ENCODE data around the gene KDM3A.

The KDM3A gene

GRCh38 chr2:86512892-86513291 lies 71.7 kb downstream of the KDM3A start:
- in situ Hi-C loops (cut with MboI; ENCODE audit: low sequenced_read_pairs) = no loop called here

- in situ Hi-C loops (cut with MboI; ENCODE audit: low sequenced_read_pairs) = no loop called here
These were observed 72.9 kb downstream of the KDM3A start for GRCh38 chr2:86513948-86514660.

- in situ Hi-C loops (cut with MboI; ENCODE audit: low sequenced_read_pairs) = no loop called here
These were observed 77.3 kb downstream of the KDM3A start for GRCh38 chr2:86518481-86518880.

GRCh38 chr2:86519349-86519748 lies 78.2 kb downstream of the KDM3A start:
- in situ Hi-C loops (cut with MboI; ENCODE audit: low sequenced_read_pairs) = no loop called here

GRCh38 chr2:86520153-86520552 lies 79.0 kb downstream of the KDM3A start:
- in situ Hi-C loops (cut with MboI; ENCODE audit: low sequenced_read_pairs) = no loop called here

GRCh38 chr2:86521922-86522321 lies 80.8 kb downstream of the KDM3A start:
- in situ Hi-C loops (cut with MboI; ENCODE audit: low sequenced_read_pairs) = no loop called here

GRCh38 chr2:86522711-86523110 lies 81.5 kb downstream of the KDM3A start:
- in situ Hi-C loops (cut with MboI; ENCODE audit: low sequenced_read_pairs) = no loop called here

GRCh38 chr2:86523491-86523890 lies 82.3 kb downstream of the KDM3A start:
- in situ Hi-C loops (cut with MboI; ENCODE audit: low sequenced_read_pairs) = no loop called here

- in situ Hi-C loops (cut with MboI; ENCODE audit: low sequenced_read_pairs) = no loop called here
These were observed 84.5 kb downstream of the KDM3A start for GRCh38 chr2:86525421-86526340.

- in situ Hi-C loops (cut with MboI; ENCODE audit: low sequenced_read_pairs) = no loop called here
These were observed 92.4 kb downstream of the KDM3A start for GRCh38 chr2:86533589-86533988.

GRCh38 chr2:86541334-86541733 lies 100.2 kb downstream of the KDM3A start:
- in situ Hi-C loops (cut with MboI; ENCODE audit: low sequenced_read_pairs) = no loop called here

All from HL-60/S4 treated with retinoic acid at 250 ng/mL for 4 days and 3 days (cell line).